Keratinocyte (primary cell): Measurements from ENCODE around the gene BLTP3A.

Experiments
- EZH2 ChIP-seq: IDR thresholded peaks from one replicate; pipeline ENCODE4 v1.6.1; 2012; ENCODE audit warnings: inconsistent platforms, mild to moderate bottlenecking, low read length, moderate library complexity
- TF ChIP-seq, protein P1 (sequence below), 3 experiments: IDR thresholded peaks in 1 of 3; conservative IDR thresholded peaks in 1 of 3; optimal IDR thresholded peaks in 1 of 3; 2 replicates in 2 of 3; 3 replicates in 1 of 3; pipeline versions ENCODE3 to v1.5.1; 2011; ENCODE audit warnings: low read length in 3 of 3, mild to moderate bottlenecking in 3 of 3, moderate library complexity in 2 of 3, control low read depth in 1 of 3, inconsistent platforms in 1 of 3; ENCODE audit not compliant: insufficient read depth in 2 of 3; ENCODE audit errors: extremely low read depth in 1 of 3

DNA sequence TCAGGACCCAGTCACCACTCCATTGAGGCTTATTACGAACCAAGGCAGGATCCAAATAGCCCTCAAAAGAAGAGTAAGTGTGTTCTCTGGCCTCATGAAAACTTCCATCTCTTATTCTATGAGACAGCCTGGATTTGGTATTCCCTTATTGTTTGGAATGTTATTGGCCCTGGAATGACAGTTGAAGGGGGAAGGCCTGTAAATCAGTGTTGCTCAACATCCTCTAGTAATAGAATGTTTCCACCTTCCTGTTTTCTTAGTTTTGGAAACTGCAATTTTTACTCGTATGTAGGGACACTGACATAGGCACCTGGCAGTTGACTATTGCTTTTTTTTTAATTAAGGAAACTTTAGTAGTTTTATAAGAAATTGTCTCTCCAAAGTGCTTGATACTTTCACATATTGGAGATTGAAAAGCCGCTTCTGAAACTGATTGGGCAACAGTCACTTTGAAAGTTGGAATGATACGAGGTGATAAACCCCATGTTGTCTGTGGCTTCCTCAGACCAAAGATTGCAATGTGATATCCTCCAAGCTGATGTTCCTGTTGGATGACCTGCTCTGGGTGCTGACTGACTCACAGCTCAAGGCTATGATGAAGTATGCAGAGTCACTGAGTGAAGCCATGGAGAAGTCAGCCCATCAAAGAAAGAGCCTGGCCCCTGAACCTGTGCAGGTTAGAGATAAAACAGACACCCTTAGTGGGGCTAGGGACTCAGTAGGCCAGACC lies 43.1 kb downstream of the BLTP3A start:
- TF ChIP-seq, protein P1, sequence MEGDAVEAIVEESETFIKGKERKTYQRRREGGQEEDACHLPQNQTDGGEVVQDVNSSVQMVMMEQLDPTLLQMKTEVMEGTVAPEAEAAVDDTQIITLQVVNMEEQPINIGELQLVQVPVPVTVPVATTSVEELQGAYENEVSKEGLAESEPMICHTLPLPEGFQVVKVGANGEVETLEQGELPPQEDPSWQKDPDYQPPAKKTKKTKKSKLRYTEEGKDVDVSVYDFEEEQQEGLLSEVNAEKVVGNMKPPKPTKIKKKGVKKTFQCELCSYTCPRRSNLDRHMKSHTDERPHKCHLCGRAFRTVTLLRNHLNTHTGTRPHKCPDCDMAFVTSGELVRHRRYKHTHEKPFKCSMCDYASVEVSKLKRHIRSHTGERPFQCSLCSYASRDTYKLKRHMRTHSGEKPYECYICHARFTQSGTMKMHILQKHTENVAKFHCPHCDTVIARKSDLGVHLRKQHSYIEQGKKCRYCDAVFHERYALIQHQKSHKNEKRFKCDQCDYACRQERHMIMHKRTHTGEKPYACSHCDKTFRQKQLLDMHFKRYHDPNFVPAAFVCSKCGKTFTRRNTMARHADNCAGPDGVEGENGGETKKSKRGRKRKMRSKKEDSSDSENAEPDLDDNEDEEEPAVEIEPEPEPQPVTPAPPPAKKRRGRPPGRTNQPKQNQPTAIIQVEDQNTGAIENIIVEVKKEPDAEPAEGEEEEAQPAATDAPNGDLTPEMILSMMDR (optimal IDR thresholded peaks at IDR 0.05 in 1 of 3, IDR thresholded peaks at IDR 0.05 in 1 of 3, conservative IDR thresholded peaks at IDR 0.05 in 1 of 3; ENCODE audit: extremely low read depth in 1 of 3, insufficient read depth in 2 of 3, low read length in 3 of 3), result no peak
- TF ChIP-seq EZH2, result no peak
